DOHH2 (cell line): ENCODE measurements around the gene ROBO1.

Experiments
- EZH2phosphoT487 ChIP-seq: fragments of 200-600 bp; sonication (generic); IDR thresholded peaks from 2 replicates; pipeline ENCODE4 v1.6.1; 2017; ENCODE audit warnings: borderline replicate concordance, mild to moderate bottlenecking, antibody characterized with exemption, low read length, moderate library complexity, mixed read lengths
- TF ChIP-seq, protein P1 (sequence below): fragments of 200-600 bp; sonication (generic); IDR thresholded peaks from one replicate; pipeline ENCODE4 v1.5.1; 2014; ENCODE audit warnings: antibody characterized with exemption, mild to moderate bottlenecking, low read depth, low read length; ENCODE audit not compliant: poor library complexity, severe bottlenecking

- TF ChIP-seq, protein P1, sequence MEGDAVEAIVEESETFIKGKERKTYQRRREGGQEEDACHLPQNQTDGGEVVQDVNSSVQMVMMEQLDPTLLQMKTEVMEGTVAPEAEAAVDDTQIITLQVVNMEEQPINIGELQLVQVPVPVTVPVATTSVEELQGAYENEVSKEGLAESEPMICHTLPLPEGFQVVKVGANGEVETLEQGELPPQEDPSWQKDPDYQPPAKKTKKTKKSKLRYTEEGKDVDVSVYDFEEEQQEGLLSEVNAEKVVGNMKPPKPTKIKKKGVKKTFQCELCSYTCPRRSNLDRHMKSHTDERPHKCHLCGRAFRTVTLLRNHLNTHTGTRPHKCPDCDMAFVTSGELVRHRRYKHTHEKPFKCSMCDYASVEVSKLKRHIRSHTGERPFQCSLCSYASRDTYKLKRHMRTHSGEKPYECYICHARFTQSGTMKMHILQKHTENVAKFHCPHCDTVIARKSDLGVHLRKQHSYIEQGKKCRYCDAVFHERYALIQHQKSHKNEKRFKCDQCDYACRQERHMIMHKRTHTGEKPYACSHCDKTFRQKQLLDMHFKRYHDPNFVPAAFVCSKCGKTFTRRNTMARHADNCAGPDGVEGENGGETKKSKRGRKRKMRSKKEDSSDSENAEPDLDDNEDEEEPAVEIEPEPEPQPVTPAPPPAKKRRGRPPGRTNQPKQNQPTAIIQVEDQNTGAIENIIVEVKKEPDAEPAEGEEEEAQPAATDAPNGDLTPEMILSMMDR = no peak
- TF ChIP-seq EZH2phosphoT487 = no peak
Measured at GRCh38 chr3:78698431-78698830, 1069.4 kb downstream of the ROBO1 start.
